Choroid plexus epithelial cell (primary cell): ENCODE measurements around the gene GGCT.

Source experiments
- DNase-seq: peaks from one replicate; pipeline ENCODE4 v3.0.0-alpha.2; 2010; ENCODE audit warnings: low read depth
- H3K4me3 ChIP-seq: 2 replicates; pipeline ENCODE4 v1.5.1; 2011; ENCODE audit warnings: low read depth, mild to moderate bottlenecking, control low read depth, low read length, moderate library complexity
- CTCF ChIP-seq: conservative IDR thresholded peaks from 2 replicates; pipeline ENCODE4 v1.5.1; 2011; ENCODE audit warnings: low read depth, mild to moderate bottlenecking, control low read depth, inconsistent platforms, low read length, moderate library complexity

GGCT gene

GRCh38 chr7:30504301-30505173, at the start of gene GGCT:
Gene GGCT, minus strand, starts transcription at chr7:30504829. Its CDS starts 120 bp downstream, at chr7:30504709.
- TF ChIP-seq CTCF: no peak
- peak within 1 kb of the TSS; percentile 88 for H3K4me3 ChIP-seq
- peak; percentile 99 for DNase-seq

GRCh38 chr7:30553546-30553945, 48.9 kb upstream of the GGCT start:
- H3K4me3 ChIP-seq: no peak overlapping the region
- DNase-seq: no peak
- no peak for TF ChIP-seq CTCF

- DNase-seq: no peak
- TF ChIP-seq CTCF: no peak
- H3K4me3 ChIP-seq: no peak overlapping the region
These were observed 48.5 kb upstream of the GGCT start for GRCh38 chr7:30553141-30553540.

- H3K4me3 ChIP-seq: no peak overlapping the region
- no peak for TF ChIP-seq CTCF
- no peak for DNase-seq
These were observed 47.7 kb upstream of the GGCT start for GRCh38 chr7:30552330-30552729.

GRCh38 chr7:30549931-30550493, 45.4 kb upstream of the GGCT start:
- no peak for TF ChIP-seq CTCF

GRCh38 chr7:30548845-30549244, 44.2 kb upstream of the GGCT start:
- TF ChIP-seq CTCF: peak; percentile 86
- no peak overlapping the region for H3K4me3 ChIP-seq
- DNase-seq: peak; percentile 86

More at GRCh38 chr7:30549931-30550493, 45.4 kb upstream of the GGCT start:
- H3K4me3 ChIP-seq: no peak overlapping the region
- peak; percentile 30 for DNase-seq
